Measurements from ENCODE around the gene RAB43.

The RAB43 gene

DNA sequence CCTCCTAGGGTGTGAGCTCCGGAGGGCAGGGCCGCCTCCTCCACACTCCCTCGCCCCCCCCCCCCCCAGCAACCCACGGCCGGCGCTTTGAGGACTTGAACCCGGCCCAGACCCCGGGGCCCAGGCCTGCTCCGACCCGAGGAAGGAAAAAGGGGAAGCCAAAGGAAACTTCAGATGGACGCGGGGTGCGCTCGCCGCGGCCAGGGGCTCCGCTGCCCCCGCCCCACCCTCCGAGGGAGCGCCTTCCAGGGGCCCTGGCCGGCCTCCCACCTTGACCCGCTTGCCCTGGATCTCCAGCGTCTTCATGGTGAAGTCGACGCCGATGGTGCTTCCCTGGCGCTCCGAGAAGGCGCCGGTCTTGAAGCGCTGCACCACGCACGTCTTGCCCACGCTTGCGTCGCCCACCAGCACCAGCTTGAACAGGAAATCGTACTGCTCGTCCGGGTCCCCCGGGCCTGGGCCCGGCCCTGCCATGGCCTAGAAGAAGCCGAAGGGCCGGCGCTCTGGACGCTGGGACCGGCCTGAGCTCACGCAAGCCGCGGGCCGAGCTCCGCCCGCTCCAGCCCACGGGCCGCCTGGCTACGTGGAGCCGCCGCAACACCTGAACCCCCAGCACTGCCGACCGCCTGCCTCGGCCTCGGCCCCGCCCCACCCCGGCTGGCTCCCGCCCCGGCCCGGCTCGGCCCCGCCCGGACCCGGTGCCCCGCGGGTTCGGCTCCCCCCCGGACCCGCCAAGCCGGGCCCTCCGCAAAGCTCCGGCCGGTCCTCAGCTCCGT, 400 bp downstream of the RAB43 start:
- DNase-seq, result peak in 2 of 3 donors; percentile 32 to 55
- Histone ChIP-seq H3K4me1 (ENCODE audit: control extremely low read depth in 1 of 4, control insufficient read depth in 4 of 4, insufficient read depth in 4 of 4, low read length in 3 of 4) (peaks cover 16 to 62% (median 47%) of the 10 kb centered on the region in 4 experiments), H3K36me3 (ENCODE audit: control insufficient read depth in 4 of 4, insufficient read depth in 4 of 4, low read length in 3 of 4) (peaks cover 0 to 6% (median 1%) of the 10 kb centered on the region in 4 experiments), H3K9me3 (ENCODE audit: control extremely low read depth in 1 of 5, control insufficient read depth in 4 of 5, insufficient read depth in 2 of 5, low read depth in 1 of 5, low read length in 4 of 5) (no peaks in the 10 kb centered on the region), H3K27me3 (replicated peaks in 2 of 5; ENCODE audit: control insufficient read depth in 4 of 5, insufficient read depth in 5 of 5, low read length in 4 of 5) (no peaks in the 10 kb centered on the region), H3K27ac (ENCODE audit: insufficient read depth in 1 of 2, low read depth in 1 of 2, low read length in 2 of 2, poor library complexity in 1 of 2, severe bottlenecking in 2 of 2) (peak overlapping the region in 1 of 2 experiments; percentile 66), H3K4me3 (ENCODE audit: control insufficient read depth in 1 of 7, extremely low read depth in 1 of 7, insufficient read depth in 4 of 7, low read depth in 2 of 7, low read length in 6 of 7) (peak overlapping the region; percentile 58 to 90 (median 78))
- CTCF ChIA-PET, result interaction anchor here (0.5 to 3.1 kb wide), 7 partner anchors 19 to 268 kb away, joined by 3 to 14 read pairs (median 5); no protein-coding TSS in a partner anchor
- WGBS (ENCODE audit: insufficient coverage), result 0% methylated on average over 47 of the region's 80 CpGs
- POLR2A ChIA-PET, result interaction anchor here (1.3 to 1.6 kb wide), 3 partner anchors 58 to 105 kb away, joined by 3 to 7 read pairs (median 4); partner anchors contain the start of gene CNBP

DNA sequence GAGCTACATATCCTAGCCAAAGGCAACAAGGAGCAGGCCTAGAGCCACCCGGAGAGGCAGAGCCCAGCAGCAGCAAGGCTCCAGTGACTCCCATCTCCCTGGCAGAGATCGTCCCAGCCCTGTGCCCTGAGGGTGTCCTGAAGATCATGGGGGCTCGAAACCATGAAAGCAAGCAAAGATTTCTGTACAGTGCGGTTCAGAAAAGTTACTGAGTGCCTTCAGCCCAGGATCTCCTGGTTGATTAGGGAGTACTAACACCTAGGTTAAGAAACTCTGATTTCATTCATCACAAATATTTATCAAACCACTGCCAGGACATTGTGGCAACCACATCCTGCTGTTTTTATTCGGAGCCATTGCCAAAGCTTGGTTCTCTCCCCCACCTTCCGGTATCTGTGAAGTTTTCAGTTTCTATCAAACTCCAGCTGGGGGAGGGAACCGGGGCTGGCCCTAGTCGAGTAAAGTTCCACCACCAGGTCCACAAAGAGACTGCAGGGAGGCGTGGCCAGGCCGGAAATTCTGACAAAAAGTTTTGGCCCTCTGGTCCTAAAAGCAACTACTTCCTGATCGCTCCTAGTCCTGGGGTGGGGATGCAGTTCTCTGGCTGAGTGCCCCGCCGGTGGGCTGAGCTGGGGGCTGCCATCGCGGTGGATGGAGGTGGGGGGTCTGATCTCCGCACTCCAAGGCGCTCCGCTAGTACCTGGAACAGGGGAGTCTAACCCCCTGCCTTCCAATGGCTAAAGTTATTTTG, 1.2 kb downstream of the RAB43 start:
- peaks cover 0 to 6% (median 1%) of the 10 kb centered on the region in 4 experiments for H3K36me3 ChIP-seq (ENCODE audit: control insufficient read depth in 4 of 4, insufficient read depth in 4 of 4, low read length in 3 of 4)
- H3K4me1 ChIP-seq (ENCODE audit: control extremely low read depth in 1 of 4, control insufficient read depth in 4 of 4, insufficient read depth in 4 of 4, low read length in 3 of 4), result peaks cover 21 to 68% (median 51%) of the 10 kb centered on the region in 4 experiments
- WGBS (ENCODE audit: insufficient coverage), result 3% methylated on average over 13 of the region's 18 CpGs
- no peaks in the 10 kb centered on the region for H3K9me3 ChIP-seq (ENCODE audit: control extremely low read depth in 1 of 5, control insufficient read depth in 4 of 5, insufficient read depth in 2 of 5, low read depth in 1 of 5, low read length in 4 of 5)
- H3K27me3 ChIP-seq (replicated peaks in 2 of 5; ENCODE audit: control insufficient read depth in 4 of 5, insufficient read depth in 5 of 5, low read length in 4 of 5), result no peaks in the 10 kb centered on the region
- peak; percentile 95 to 98 (median 98) for DNase-seq
- ChIA-PET CTCF (interaction anchor here (1.0 to 2.0 kb wide), 6 partner anchors 18 to 83 kb away, joined by 3 to 6 read pairs (median 3); no protein-coding TSS in a partner anchor), POLR2A (interaction anchor here (1.6 kb wide), 1 partner anchor 57 kb away, joined by 3 read pairs; no protein-coding TSS in a partner anchor)
- peak overlapping the region; percentile 58 to 90 (median 78) for H3K4me3 ChIP-seq (ENCODE audit: control insufficient read depth in 1 of 7, extremely low read depth in 1 of 7, insufficient read depth in 4 of 7, low read depth in 2 of 7, low read length in 6 of 7)
- H3K27ac ChIP-seq (ENCODE audit: insufficient read depth in 1 of 2, low read depth in 1 of 2, low read length in 2 of 2, poor library complexity in 1 of 2, severe bottlenecking in 2 of 2), result peak overlapping the region in 1 of 2 experiments; percentile 66

DNA sequence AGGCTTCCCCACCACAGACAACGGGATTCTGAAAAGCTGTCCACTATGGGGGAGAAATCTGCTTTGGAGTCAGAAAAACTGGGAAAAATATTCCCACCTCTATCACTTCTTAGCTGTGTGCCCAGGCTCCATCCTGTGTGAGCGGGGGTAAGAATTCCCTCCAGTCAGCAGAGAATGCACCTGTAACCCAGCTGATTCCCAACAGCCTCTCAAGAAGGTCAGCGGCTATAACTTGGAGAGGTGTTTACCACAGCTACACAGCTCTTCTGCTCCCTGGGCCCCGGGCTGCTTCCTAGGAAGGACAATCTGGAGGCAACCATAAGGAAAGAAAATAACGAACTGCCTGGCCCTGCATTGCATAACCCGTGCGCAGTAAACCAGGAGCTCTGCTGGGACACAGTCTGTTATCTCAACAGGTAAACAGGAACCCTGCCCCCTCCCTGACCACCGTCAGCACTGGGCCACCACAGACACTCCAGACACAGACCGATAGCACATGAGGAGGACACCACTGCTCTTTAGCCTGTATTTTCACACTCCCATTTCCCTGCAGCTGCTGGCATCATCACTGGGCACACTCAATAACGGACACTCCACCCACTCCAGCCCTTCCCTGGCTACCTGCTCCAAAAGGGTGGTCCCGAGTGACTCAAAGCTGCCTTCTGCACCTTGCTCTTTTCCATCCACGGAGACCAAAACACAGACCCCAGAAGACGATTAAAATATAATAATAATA, 2.1 kb downstream of the RAB43 start:
- CTCF ChIA-PET, result interaction anchor here (0.6 to 2.8 kb wide), 12 partner anchors 11 to 171 kb away, joined by 3 to 10 read pairs (median 3); partner anchors contain the start of gene ISY1
- Histone ChIP-seq H3K4me1 (ENCODE audit: control extremely low read depth in 1 of 4, control insufficient read depth in 4 of 4, insufficient read depth in 4 of 4, low read length in 3 of 4) (peaks cover 21 to 68% (median 51%) of the 10 kb centered on the region in 4 experiments), H3K4me3 (ENCODE audit: control insufficient read depth in 1 of 7, extremely low read depth in 1 of 7, insufficient read depth in 4 of 7, low read depth in 2 of 7, low read length in 6 of 7) (peak overlapping the region in 6 of 7 experiments; percentile 75 to 90 (median 79)), H3K27me3 (replicated peaks in 2 of 5; ENCODE audit: control insufficient read depth in 4 of 5, insufficient read depth in 5 of 5, low read length in 4 of 5) (no peaks in the 10 kb centered on the region), H3K9me3 (ENCODE audit: control extremely low read depth in 1 of 5, control insufficient read depth in 4 of 5, insufficient read depth in 2 of 5, low read depth in 1 of 5, low read length in 4 of 5) (no peaks in the 10 kb centered on the region), H3K36me3 (ENCODE audit: control insufficient read depth in 4 of 4, insufficient read depth in 4 of 4, low read length in 3 of 4) (peaks cover 0 to 9% (median 1%) of the 10 kb centered on the region in 4 experiments), H3K27ac (ENCODE audit: insufficient read depth in 1 of 2, low read depth in 1 of 2, low read length in 2 of 2, poor library complexity in 1 of 2, severe bottlenecking in 2 of 2) (peak overlapping the region in 1 of 2 experiments; percentile 50)
- WGBS (ENCODE audit: insufficient coverage), result 48% methylated on average over 8 of the region's 13 CpGs
- no peak for DNase-seq
- POLR2A ChIA-PET, result no interaction called here

DNA sequence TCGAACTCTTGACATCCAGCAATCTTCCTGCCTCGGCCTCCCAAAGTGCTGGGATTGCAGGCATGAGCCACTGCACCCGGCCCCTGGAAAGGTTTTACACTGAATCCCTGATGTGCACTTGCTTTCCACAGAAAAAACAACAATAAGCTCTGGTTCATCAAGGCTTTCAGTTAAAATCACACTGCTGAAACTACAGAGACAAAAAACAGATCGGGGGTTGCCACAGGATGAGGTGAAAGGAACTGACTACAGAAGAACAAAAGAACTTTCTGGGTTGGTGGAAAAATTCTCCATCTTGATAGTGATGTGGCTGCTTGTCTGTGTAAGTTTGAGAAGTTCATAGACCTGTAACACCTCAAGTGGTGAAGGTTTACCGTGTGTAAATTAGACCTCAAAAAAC, 2.9 kb downstream of the RAB43 start:
- H3K4me3 ChIP-seq (ENCODE audit: control insufficient read depth in 1 of 7, extremely low read depth in 1 of 7, insufficient read depth in 4 of 7, low read depth in 2 of 7, low read length in 6 of 7), result peak overlapping the region in 1 of 7 experiments; percentile 90
- peak overlapping the region in 1 of 2 experiments; percentile 12 for H3K27ac ChIP-seq (ENCODE audit: insufficient read depth in 1 of 2, low read depth in 1 of 2, low read length in 2 of 2, poor library complexity in 1 of 2, severe bottlenecking in 2 of 2)
- DNase-seq, result peak in 1 of 3 donors; percentile 14
- H3K9me3 ChIP-seq (ENCODE audit: control extremely low read depth in 1 of 5, control insufficient read depth in 4 of 5, insufficient read depth in 2 of 5, low read depth in 1 of 5, low read length in 4 of 5), result no peaks in the 10 kb centered on the region
- H3K36me3 ChIP-seq (ENCODE audit: control insufficient read depth in 4 of 4, insufficient read depth in 4 of 4, low read length in 3 of 4), result peaks cover 0 to 9% (median 1%) of the 10 kb centered on the region in 4 experiments
- peaks cover 21 to 66% (median 51%) of the 10 kb centered on the region in 4 experiments for H3K4me1 ChIP-seq (ENCODE audit: control extremely low read depth in 1 of 4, control insufficient read depth in 4 of 4, insufficient read depth in 4 of 4, low read length in 3 of 4)
- WGBS (ENCODE audit: insufficient coverage), result 89% methylated on average over 4 of the region's 5 CpGs
- H3K27me3 ChIP-seq (replicated peaks in 2 of 5; ENCODE audit: control insufficient read depth in 4 of 5, insufficient read depth in 5 of 5, low read length in 4 of 5), result no peaks in the 10 kb centered on the region
- ChIA-PET CTCF (interaction anchor here (0.6 to 2.8 kb wide), 10 partner anchors 10 to 171 kb away, joined by 3 to 10 read pairs (median 4); partner anchors contain the start of gene ISY1), POLR2A (no interaction called here)

DNA sequence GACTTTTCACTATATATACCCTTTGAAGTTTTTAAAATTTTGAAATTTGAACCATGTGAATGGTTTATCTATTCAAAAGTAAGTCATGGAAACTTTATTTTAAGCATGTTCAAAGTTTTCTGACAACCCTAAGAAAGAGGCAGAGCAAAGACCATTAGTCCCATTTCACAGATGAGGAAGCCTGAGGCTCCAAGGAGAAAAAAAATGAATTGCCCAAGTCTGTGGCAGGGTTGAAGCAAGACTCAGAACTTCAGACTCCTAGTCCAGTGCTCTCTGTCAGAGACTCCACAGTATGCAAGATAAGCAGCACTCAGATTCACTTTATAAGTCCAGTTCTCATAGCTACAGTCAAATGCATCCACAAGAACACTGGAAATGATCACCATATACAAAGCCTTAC, 4.5 kb downstream of the RAB43 start:
- no peaks in the 10 kb centered on the region for H3K9me3 ChIP-seq (ENCODE audit: control extremely low read depth in 1 of 5, control insufficient read depth in 4 of 5, insufficient read depth in 2 of 5, low read depth in 1 of 5, low read length in 4 of 5)
- CTCF ChIA-PET, result interaction anchor here (0.6 to 2.8 kb wide), 6 partner anchors 8 to 147 kb away, joined by 3 to 10 read pairs (median 4); no protein-coding TSS in a partner anchor
- no peaks in the 10 kb centered on the region for H3K27me3 ChIP-seq (replicated peaks in 2 of 5; ENCODE audit: control insufficient read depth in 4 of 5, insufficient read depth in 5 of 5, low read length in 4 of 5)
- H3K4me3 ChIP-seq (ENCODE audit: control insufficient read depth in 1 of 7, extremely low read depth in 1 of 7, insufficient read depth in 4 of 7, low read depth in 2 of 7, low read length in 6 of 7), result no peak overlapping the region
- POLR2A ChIA-PET, result no interaction called here
- DNase-seq, result no peak
- H3K27ac ChIP-seq (ENCODE audit: insufficient read depth in 1 of 2, low read depth in 1 of 2, low read length in 2 of 2, poor library complexity in 1 of 2, severe bottlenecking in 2 of 2), result no peak overlapping the region
- peaks cover 21 to 55% (median 36%) of the 10 kb centered on the region in 4 experiments for H3K4me1 ChIP-seq (ENCODE audit: control extremely low read depth in 1 of 4, control insufficient read depth in 4 of 4, insufficient read depth in 4 of 4, low read length in 3 of 4)
- H3K36me3 ChIP-seq (ENCODE audit: control insufficient read depth in 4 of 4, insufficient read depth in 4 of 4, low read length in 3 of 4), result peaks cover 0 to 9% (median 3%) of the 10 kb centered on the region in 4 experiments

DNA sequence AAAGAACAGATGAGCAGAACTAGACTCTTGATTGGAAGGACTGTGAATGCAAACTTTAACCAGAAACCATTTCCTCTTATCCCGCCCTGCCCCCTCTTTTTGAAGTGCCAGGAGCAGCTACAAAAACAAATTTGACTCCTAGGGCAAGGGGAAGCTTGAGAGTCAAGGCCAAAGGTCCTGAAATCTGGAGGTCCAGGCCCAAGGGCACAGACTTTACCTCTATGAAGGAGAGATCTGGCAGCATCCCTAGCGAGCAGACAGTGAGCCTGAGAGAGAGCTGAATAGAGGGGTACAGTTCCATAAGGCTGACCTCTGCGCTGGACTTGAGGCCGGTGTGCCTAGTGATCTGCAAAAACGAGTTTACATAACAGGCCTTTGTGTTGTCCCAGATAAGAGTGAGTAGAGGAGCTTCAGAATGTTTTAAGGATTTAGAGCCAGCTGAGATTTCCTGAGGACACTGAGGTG, 5.1 kb downstream of the RAB43 start:
- CTCF ChIA-PET, result interaction anchor here (1.5 to 2.1 kb wide), 3 partner anchors 46 to 129 kb away, joined by 4 to 7 read pairs (median 5); no protein-coding TSS in a partner anchor
- DNase-seq, result peak in 2 of 3 donors; percentile 16 to 24
- peaks cover 21 to 55% (median 36%) of the 10 kb centered on the region in 4 experiments for H3K4me1 ChIP-seq (ENCODE audit: control extremely low read depth in 1 of 4, control insufficient read depth in 4 of 4, insufficient read depth in 4 of 4, low read length in 3 of 4)

More for the DNA sequence above, 5.1 kb downstream of the RAB43 start:
- POLR2A ChIA-PET, result no interaction called here
- H3K9me3 ChIP-seq (ENCODE audit: control extremely low read depth in 1 of 5, control insufficient read depth in 4 of 5, insufficient read depth in 2 of 5, low read depth in 1 of 5, low read length in 4 of 5), result no peaks in the 10 kb centered on the region
- H3K27ac ChIP-seq (ENCODE audit: insufficient read depth in 1 of 2, low read depth in 1 of 2, low read length in 2 of 2, poor library complexity in 1 of 2, severe bottlenecking in 2 of 2), result peak overlapping the region in 1 of 2 experiments; percentile 22
- H3K27me3 ChIP-seq (replicated peaks in 2 of 5; ENCODE audit: control insufficient read depth in 4 of 5, insufficient read depth in 5 of 5, low read length in 4 of 5), result no peaks in the 10 kb centered on the region
- WGBS (ENCODE audit: insufficient coverage), result 66% methylated on average over 5 of the region's 5 CpGs
- peaks cover 0 to 9% (median 3%) of the 10 kb centered on the region in 4 experiments for H3K36me3 ChIP-seq (ENCODE audit: control insufficient read depth in 4 of 4, insufficient read depth in 4 of 4, low read length in 3 of 4)
- peak overlapping the region in 2 of 7 experiments; percentile 14 to 37 for H3K4me3 ChIP-seq (ENCODE audit: control insufficient read depth in 1 of 7, extremely low read depth in 1 of 7, insufficient read depth in 4 of 7, low read depth in 2 of 7, low read length in 6 of 7)
